Astrocyte (in vitro differentiated cells and primary cell): ENCODE measurements around the gene GIPC2. TPM values are rescaled to one million over a fixed set of nuclear protein-coding genes. Genes with fewer than 3 reads are reported as not detected.
A peak's percentile ranks its signal among the peaks of the same experiment; 100 is the strongest.

ENCODE experiments used
- DNase-seq: peaks from one replicate; pipeline ENCODE4 v3.0.0-alpha.2; 2010; ENCODE audit warnings: low read depth
- FAIRE-seq: peaks from 2 replicates; lab custom pipeline; 2011; peaks lifted over from hg19 to GRCh38; lab: Jason Lieb, UNC
- H2AFZ ChIP-seq: 2 replicates; pipeline ENCODE4 v1.6.0; 2012; ENCODE audit warnings: low read depth, low read length, inconsistent platforms
- H3K27ac ChIP-seq: 2 replicates; pipeline ENCODE4 v1.5.1; 2011; ENCODE audit warnings: low read depth, low read length, inconsistent platforms
- H3K27me3 ChIP-seq: 2 replicates; pipeline ENCODE4 v1.6.0; 2011; ENCODE audit warnings: low read length, inconsistent platforms; ENCODE audit not compliant: insufficient read depth
- H3K36me3 ChIP-seq: 2 replicates; pipeline ENCODE4 v1.5.1; 2011; ENCODE audit warnings: low read length, inconsistent platforms; ENCODE audit not compliant: insufficient read depth
- H3K4me1 ChIP-seq: 2 replicates; pipeline ENCODE4 v1.5.1; 2011; ENCODE audit warnings: low read length, inconsistent platforms; ENCODE audit not compliant: insufficient read depth
- H3K4me2 ChIP-seq: 2 replicates; pipeline ENCODE4 v1.6.0; 2012; ENCODE audit warnings: low read length, inconsistent platforms
- H3K4me3 ChIP-seq: 2 replicates; pipeline ENCODE4 v1.5.1; 2011; ENCODE audit warnings: low read depth, mild to moderate bottlenecking, low read length, inconsistent platforms; ENCODE audit not compliant: insufficient read depth
- H3K79me2 ChIP-seq: 2 replicates; pipeline ENCODE4 v1.6.0; 2012; ENCODE audit warnings: mild to moderate bottlenecking, low read length, inconsistent platforms; ENCODE audit not compliant: insufficient read depth
- H3K9ac ChIP-seq: 2 replicates; pipeline ENCODE4 v1.6.0; 2012; ENCODE audit warnings: mild to moderate bottlenecking, low read length, inconsistent platforms
- H3K9me3 ChIP-seq: 2 replicates; pipeline ENCODE4 v1.5.1; 2012; ENCODE audit warnings: low read depth, mild to moderate bottlenecking, low read length, inconsistent platforms; ENCODE audit not compliant: insufficient read depth
- H4K20me1 ChIP-seq: 2 replicates; pipeline ENCODE4 v1.6.0; 2012; ENCODE audit warnings: low read length, inconsistent platforms; ENCODE audit not compliant: insufficient read depth
- H3K27ac Mint-ChIP-seq: one replicate; pipeline ENCODE4 v1.8.0; 2021; ENCODE audit warnings: mild to moderate bottlenecking, mixed read lengths; ENCODE audit not compliant: unreplicated experiment
- H3K27me3 Mint-ChIP-seq: one replicate; pipeline ENCODE4 v1.8.0; 2021; ENCODE audit warnings: low read depth, mixed read lengths; ENCODE audit not compliant: unreplicated experiment
- H3K36me3 Mint-ChIP-seq: one replicate; pipeline ENCODE4 v1.8.0; 2021; ENCODE audit warnings: low read depth, mixed read lengths; ENCODE audit not compliant: unreplicated experiment
- H3K4me1 Mint-ChIP-seq: one replicate; pipeline ENCODE4 v1.8.0; 2021; ENCODE audit warnings: low read depth, mixed read lengths; ENCODE audit not compliant: unreplicated experiment
- H3K4me3 Mint-ChIP-seq: one replicate; pipeline ENCODE4 v1.8.0; 2021; ENCODE audit warnings: mild to moderate bottlenecking, moderate library complexity, mixed read lengths; ENCODE audit not compliant: unreplicated experiment
- H3K9me3 Mint-ChIP-seq: one replicate; pipeline ENCODE4 v1.8.0; 2021; ENCODE audit warnings: mild to moderate bottlenecking, mixed read lengths; ENCODE audit not compliant: unreplicated experiment
- EZH2 ChIP-seq: IDR thresholded peaks from 2 replicates; pipeline ENCODE4 v1.6.1; 2012; ENCODE audit warnings: mild to moderate bottlenecking, low read length, inconsistent platforms; ENCODE audit not compliant: insufficient read depth
- total RNA-seq: library from RNA; stranded (reverse); gene quantifications from 2 replicates; pipeline ENCODE4 v1.2.1, GENCODE V29; 2021
- TF ChIP-seq, protein P1 (sequence below): IDR thresholded peaks from 2 replicates; pipeline ENCODE4 v1.5.1; 2011; ENCODE audit warnings: low read depth, mild to moderate bottlenecking, inconsistent platforms, low read length, moderate library complexity; ENCODE audit not compliant: insufficient read depth

Gene GIPC2
- total RNA-seq, 1 donor from 2014 or later, result not detected

GRCh38 chr1:78055565-78056132 lies 9.9 kb downstream of the GIPC2 start:
- Mint-ChIP-seq H3K27me3 (peaks cover 3% of the 10 kb centered on the region), H3K4me1 (no peaks in the 10 kb centered on the region), H3K27ac (no peak overlapping the region), H3K4me3 (no peak overlapping the region), H3K36me3 (no peaks in the 10 kb centered on the region), H3K9me3 (no peaks in the 10 kb centered on the region)
- H3K9me3 ChIP-seq, result no peaks in the 10 kb centered on the region
- H2AFZ ChIP-seq, result no peak overlapping the region
- H3K79me2 ChIP-seq, result no peaks in the 10 kb centered on the region
- no peak for TF ChIP-seq EZH2
- TF ChIP-seq, protein P1, sequence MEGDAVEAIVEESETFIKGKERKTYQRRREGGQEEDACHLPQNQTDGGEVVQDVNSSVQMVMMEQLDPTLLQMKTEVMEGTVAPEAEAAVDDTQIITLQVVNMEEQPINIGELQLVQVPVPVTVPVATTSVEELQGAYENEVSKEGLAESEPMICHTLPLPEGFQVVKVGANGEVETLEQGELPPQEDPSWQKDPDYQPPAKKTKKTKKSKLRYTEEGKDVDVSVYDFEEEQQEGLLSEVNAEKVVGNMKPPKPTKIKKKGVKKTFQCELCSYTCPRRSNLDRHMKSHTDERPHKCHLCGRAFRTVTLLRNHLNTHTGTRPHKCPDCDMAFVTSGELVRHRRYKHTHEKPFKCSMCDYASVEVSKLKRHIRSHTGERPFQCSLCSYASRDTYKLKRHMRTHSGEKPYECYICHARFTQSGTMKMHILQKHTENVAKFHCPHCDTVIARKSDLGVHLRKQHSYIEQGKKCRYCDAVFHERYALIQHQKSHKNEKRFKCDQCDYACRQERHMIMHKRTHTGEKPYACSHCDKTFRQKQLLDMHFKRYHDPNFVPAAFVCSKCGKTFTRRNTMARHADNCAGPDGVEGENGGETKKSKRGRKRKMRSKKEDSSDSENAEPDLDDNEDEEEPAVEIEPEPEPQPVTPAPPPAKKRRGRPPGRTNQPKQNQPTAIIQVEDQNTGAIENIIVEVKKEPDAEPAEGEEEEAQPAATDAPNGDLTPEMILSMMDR, result no peak
- peaks cover 6% of the 10 kb centered on the region for H3K4me1 ChIP-seq
- FAIRE-seq, result no peak
- no peaks in the 10 kb centered on the region for H3K27me3 ChIP-seq
- DNase-seq, result no peak
- H3K36me3 ChIP-seq, result no peaks in the 10 kb centered on the region
- H3K4me3 ChIP-seq, result no peak overlapping the region
- no peak overlapping the region for H3K27ac ChIP-seq
- no peak overlapping the region for H3K9ac ChIP-seq
- no peak overlapping the region for H3K4me2 ChIP-seq
- H4K20me1 ChIP-seq, result no peaks in the 10 kb centered on the region

GRCh38 chr1:78058670-78059069 lies 12.9 kb downstream of the GIPC2 start:
- no peaks in the 10 kb centered on the region for H4K20me1 ChIP-seq
- no peak for DNase-seq
- H3K27me3 Mint-ChIP-seq, result peaks cover 3% of the 10 kb centered on the region
- H3K36me3 ChIP-seq, result no peaks in the 10 kb centered on the region
- peak overlapping the region; percentile 26 for H3K27ac ChIP-seq
- no peak overlapping the region for H3K4me3 Mint-ChIP-seq
- FAIRE-seq, result no peak
- no peaks in the 10 kb centered on the region for H3K4me1 Mint-ChIP-seq
- no peak for TF ChIP-seq EZH2
- TF ChIP-seq, protein P1, result no peak
- H2AFZ ChIP-seq, result no peak overlapping the region
- no peaks in the 10 kb centered on the region for H3K27me3 ChIP-seq
- no peaks in the 10 kb centered on the region for H3K9me3 Mint-ChIP-seq
- H3K27ac Mint-ChIP-seq, result no peak overlapping the region
- no peaks in the 10 kb centered on the region for H3K79me2 ChIP-seq
- H3K4me3 ChIP-seq, result no peak overlapping the region
- H3K9ac ChIP-seq, result no peak overlapping the region
- H3K36me3 Mint-ChIP-seq, result no peaks in the 10 kb centered on the region
- peak overlapping the region; percentile 39 for H3K4me2 ChIP-seq
- H3K9me3 ChIP-seq, result no peaks in the 10 kb centered on the region
- peaks cover 6% of the 10 kb centered on the region for H3K4me1 ChIP-seq

GRCh38 chr1:78060857-78061563 lies 15.2 kb downstream of the GIPC2 start:
- H3K4me1 ChIP-seq, result peaks cover 3% of the 10 kb centered on the region
- TF ChIP-seq, protein P1, result peak; percentile 11
- TF ChIP-seq EZH2, result no peak
- H4K20me1 ChIP-seq, result no peaks in the 10 kb centered on the region
- no peaks in the 10 kb centered on the region for H3K27me3 ChIP-seq
- H3K4me2 ChIP-seq, result peak overlapping the region; percentile 13
- Mint-ChIP-seq H3K27ac (no peak overlapping the region), H3K9me3 (no peaks in the 10 kb centered on the region), H3K4me3 (no peak overlapping the region), H3K27me3 (peaks cover 3% of the 10 kb centered on the region), H3K4me1 (no peaks in the 10 kb centered on the region), H3K36me3 (no peaks in the 10 kb centered on the region)
- peak overlapping the region; percentile 48 for H3K27ac ChIP-seq
- no peaks in the 10 kb centered on the region for H3K9me3 ChIP-seq
- H2AFZ ChIP-seq, result no peak overlapping the region
- no peak overlapping the region for H3K9ac ChIP-seq
- no peaks in the 10 kb centered on the region for H3K36me3 ChIP-seq
- no peaks in the 10 kb centered on the region for H3K79me2 ChIP-seq
- DNase-seq, result no peak
- no peak for FAIRE-seq
- no peak overlapping the region for H3K4me3 ChIP-seq
